K562 (cell line): ENCODE data around the gene ARHGAP4.

ENCODE experiments used
- ATF2 ChIP-seq: sonication (generic); formaldehyde crosslinking; IDR thresholded peaks from 2 replicates; pipeline ENCODE4 v1.8.1; 2022; ENCODE audit warnings: missing genetic modification reagents
- BDP1 ChIP-seq: IDR thresholded peaks from 3 replicates; pipeline ENCODE4 v1.6.1; 2011; ENCODE audit not compliant: insufficient read length, insufficient read depth
- E2F1 ChIP-seq: sonication (generic); formaldehyde crosslinking; IDR thresholded peaks from 2 replicates; pipeline ENCODE4 v1.8.1; 2023; ENCODE audit warnings: mild to moderate bottlenecking, missing genetic modification reagents, moderate library complexity
- EZH2 ChIP-seq: IDR thresholded peaks from 2 replicates; pipeline ENCODE4 v1.6.1; 2012; ENCODE audit warnings: low read depth, mild to moderate bottlenecking, inconsistent platforms, low read length, borderline replicate concordance
- FOXP1 ChIP-seq: sonication (generic); formaldehyde crosslinking; IDR thresholded peaks from 2 replicates; pipeline ENCODE4 v1.8.0; 2022; ENCODE audit warnings: mild to moderate bottlenecking, missing genetic modification reagents
- GATAD2A ChIP-seq: fragments of 450-650 bp; IDR thresholded peaks from 2 replicates; pipeline ENCODE4 v1.6.1; 2017
- JUNB ChIP-seq: fragments of 450-650 bp; formaldehyde crosslinking; conservative IDR thresholded peaks from 2 replicates; pipeline ENCODE4 v1.4.0; 2020; ENCODE audit warnings: mild to moderate bottlenecking
- POLR2A ChIP-seq: fragments of 450-650 bp; conservative IDR thresholded peaks from 2 replicates; pipeline ENCODE4 v1.6.1; 2016
- RUNX1 ChIP-seq: sonication (generic); IDR thresholded peaks from 2 replicates; pipeline ENCODE4 v1.6.1; 2016; ENCODE audit warnings: antibody characterized with exemption, low read depth
- XRCC4 ChIP-seq: IDR thresholded peaks from one replicate; pipeline ENCODE4 v1.6.1; 2011; ENCODE audit not compliant: insufficient read depth, insufficient read length; ENCODE audit errors: extremely low read depth
- YY1 ChIP-seq, 3 experiments: IDR thresholded peaks; 2 replicates each; pipeline ENCODE4 v1.6.1; 2011; ENCODE audit warnings: low read length in 2 of 3, mild to moderate bottlenecking in 2 of 3, moderate library complexity in 2 of 3, borderline replicate concordance in 1 of 3, control low read depth in 1 of 3, low read depth in 1 of 3; ENCODE audit not compliant: insufficient read depth in 3 of 3, insufficient replicate concordance in 2 of 3, control insufficient read depth in 1 of 3, insufficient read length in 1 of 3; ENCODE audit errors: extremely low read depth in 1 of 3
- ZNF274 ChIP-seq: IDR thresholded peaks from 2 replicates; pipeline ENCODE4 v1.6.1; 2011; ENCODE audit warnings: low read depth, mild to moderate bottlenecking, low read length, moderate library complexity, borderline replicate concordance
- ZNF589 ChIP-seq: fragments of 200-800 bp; sonication (Bioruptor generic); IDR thresholded peaks from 2 replicates; pipeline ENCODE4 v1.6.1; 2016; ENCODE audit warnings: low read depth, missing genetic modification characterization, missing compliant biosample characterization
- TF ChIP-seq, protein P1 (sequence below), 3 experiments: IDR thresholded peaks in 2 of 3; conservative IDR thresholded peaks in 1 of 3; 2 replicates each; pipeline ENCODE4 v1.5.1; 2011 to 2012; ENCODE audit warnings: low read length in 3 of 3, mild to moderate bottlenecking in 3 of 3, control low read depth in 2 of 3, improper control_type of control experiment in 1 of 3, inconsistent platforms in 1 of 3, low read depth in 1 of 3, mixed read lengths in 1 of 3, moderate library complexity in 1 of 3; ENCODE audit not compliant: insufficient read depth in 2 of 3

DNA sequence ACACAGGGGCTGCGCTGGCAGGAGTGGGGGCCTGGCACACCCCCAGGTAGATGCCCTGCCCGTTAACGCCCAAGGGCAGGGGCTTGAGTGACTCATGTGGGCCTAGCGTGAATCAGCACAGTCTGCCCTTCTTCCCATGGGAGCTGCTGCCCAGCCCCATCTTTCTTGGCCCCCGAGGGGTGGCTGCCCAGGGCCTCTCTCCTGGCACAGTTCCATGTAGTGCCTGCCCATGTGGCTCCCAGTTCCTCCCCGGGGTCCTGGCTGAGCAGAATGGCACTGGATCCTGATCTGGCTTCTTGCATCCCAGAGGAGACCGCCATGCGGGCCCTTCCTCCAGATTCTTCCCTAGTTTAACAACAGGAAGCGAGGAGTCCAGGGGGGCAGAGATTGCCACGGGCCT, 23.7 kb downstream of the ARHGAP4 start:
- TF ChIP-seq XRCC4 = no peak
- TF ChIP-seq E2F1 = no peak
- TF ChIP-seq YY1 (IDR thresholded peaks at IDR 0.05; ENCODE audit: borderline replicate concordance in 1 of 3, control insufficient read depth in 1 of 3, extremely low read depth in 1 of 3, insufficient read depth in 3 of 3, insufficient read length in 1 of 3, insufficient replicate concordance in 2 of 3, low read depth in 1 of 3, low read length in 2 of 3) = no peak
- TF ChIP-seq ZNF274 = no peak
- TF ChIP-seq FOXP1 = no peak
- no peak for TF ChIP-seq JUNB
- no peak for TF ChIP-seq RUNX1
- TF ChIP-seq ATF2 (CRISPR knock-in tag) = no peak
- no peak for TF ChIP-seq POLR2A
- no peak for TF ChIP-seq GATAD2A
- TF ChIP-seq, protein P1, sequence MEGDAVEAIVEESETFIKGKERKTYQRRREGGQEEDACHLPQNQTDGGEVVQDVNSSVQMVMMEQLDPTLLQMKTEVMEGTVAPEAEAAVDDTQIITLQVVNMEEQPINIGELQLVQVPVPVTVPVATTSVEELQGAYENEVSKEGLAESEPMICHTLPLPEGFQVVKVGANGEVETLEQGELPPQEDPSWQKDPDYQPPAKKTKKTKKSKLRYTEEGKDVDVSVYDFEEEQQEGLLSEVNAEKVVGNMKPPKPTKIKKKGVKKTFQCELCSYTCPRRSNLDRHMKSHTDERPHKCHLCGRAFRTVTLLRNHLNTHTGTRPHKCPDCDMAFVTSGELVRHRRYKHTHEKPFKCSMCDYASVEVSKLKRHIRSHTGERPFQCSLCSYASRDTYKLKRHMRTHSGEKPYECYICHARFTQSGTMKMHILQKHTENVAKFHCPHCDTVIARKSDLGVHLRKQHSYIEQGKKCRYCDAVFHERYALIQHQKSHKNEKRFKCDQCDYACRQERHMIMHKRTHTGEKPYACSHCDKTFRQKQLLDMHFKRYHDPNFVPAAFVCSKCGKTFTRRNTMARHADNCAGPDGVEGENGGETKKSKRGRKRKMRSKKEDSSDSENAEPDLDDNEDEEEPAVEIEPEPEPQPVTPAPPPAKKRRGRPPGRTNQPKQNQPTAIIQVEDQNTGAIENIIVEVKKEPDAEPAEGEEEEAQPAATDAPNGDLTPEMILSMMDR (IDR thresholded peaks at IDR 0.05 in 2 of 3, conservative IDR thresholded peaks at IDR 0.05 in 1 of 3; ENCODE audit: insufficient read depth in 2 of 3, low read depth in 1 of 3, low read length in 3 of 3) = no peak
- TF ChIP-seq ZNF589 (CRISPR knock-in tag) = no peak
- no peak for TF ChIP-seq EZH2
- TF ChIP-seq BDP1 = no peak
